Activated T-cell treated with anti-CD3 and anti-CD28 coated beads, Interleukin-2, amount 50 U/mL, for 24 hours (primary cell): ENCODE data around the gene TMEM51.

ENCODE experiments used
- DNase-seq: peaks from one replicate; pipeline ENCODE4 v3.0.0-alpha.2; 2020
- H3K27ac Mint-ChIP-seq: 2 replicates; pipeline ENCODE4 v1.8.0; 2020; ENCODE audit warnings: mild to moderate bottlenecking, mixed read lengths
- H3K27me3 Mint-ChIP-seq: 2 replicates; pipeline ENCODE4 v1.8.0; 2020; ENCODE audit warnings: mixed read lengths
- H3K36me3 Mint-ChIP-seq: 2 replicates; pipeline ENCODE4 v1.8.0; 2020; ENCODE audit warnings: low read depth, mixed read lengths
- H3K4me1 Mint-ChIP-seq: 2 replicates; pipeline ENCODE4 v1.8.0; 2020; ENCODE audit warnings: low read depth, mixed read lengths
- H3K4me3 Mint-ChIP-seq: 2 replicates; pipeline ENCODE4 v1.8.0; 2020; ENCODE audit warnings: mild to moderate bottlenecking, moderate library complexity, mixed read lengths
- H3K9me3 Mint-ChIP-seq: 2 replicates; pipeline ENCODE4 v1.8.0; 2020; ENCODE audit warnings: mixed read lengths

TMEM51 gene

DNA sequence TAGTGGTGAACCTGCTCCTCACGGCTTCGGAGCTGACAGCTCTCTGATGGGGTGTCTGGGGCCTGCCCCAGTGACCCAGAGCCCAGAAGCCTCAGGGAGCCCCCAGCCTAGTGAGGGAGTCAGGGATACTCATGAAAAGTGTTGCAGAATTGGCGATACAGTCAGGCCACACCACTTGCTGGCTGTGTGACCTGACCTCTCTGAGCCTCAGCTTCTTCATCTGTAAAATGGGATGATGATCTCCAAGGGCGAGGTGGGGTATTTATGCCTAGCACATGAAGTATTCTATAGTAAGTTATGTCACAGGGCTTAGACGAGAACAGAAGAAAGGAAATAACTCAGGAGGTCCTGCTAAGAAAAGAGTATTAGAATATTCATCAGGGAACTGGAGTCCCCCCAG lies 1.6 kb downstream of the TMEM51 start:
- Mint-ChIP-seq H3K4me1 (peaks cover 25% of the 10 kb centered on the region), H3K36me3 (no peaks in the 10 kb centered on the region), H3K27me3 (peaks cover 52% of the 10 kb centered on the region), H3K27ac (no peak overlapping the region), H3K9me3 (no peaks in the 10 kb centered on the region), H3K4me3 (no peak overlapping the region)
- DNase-seq = no peak

DNA sequence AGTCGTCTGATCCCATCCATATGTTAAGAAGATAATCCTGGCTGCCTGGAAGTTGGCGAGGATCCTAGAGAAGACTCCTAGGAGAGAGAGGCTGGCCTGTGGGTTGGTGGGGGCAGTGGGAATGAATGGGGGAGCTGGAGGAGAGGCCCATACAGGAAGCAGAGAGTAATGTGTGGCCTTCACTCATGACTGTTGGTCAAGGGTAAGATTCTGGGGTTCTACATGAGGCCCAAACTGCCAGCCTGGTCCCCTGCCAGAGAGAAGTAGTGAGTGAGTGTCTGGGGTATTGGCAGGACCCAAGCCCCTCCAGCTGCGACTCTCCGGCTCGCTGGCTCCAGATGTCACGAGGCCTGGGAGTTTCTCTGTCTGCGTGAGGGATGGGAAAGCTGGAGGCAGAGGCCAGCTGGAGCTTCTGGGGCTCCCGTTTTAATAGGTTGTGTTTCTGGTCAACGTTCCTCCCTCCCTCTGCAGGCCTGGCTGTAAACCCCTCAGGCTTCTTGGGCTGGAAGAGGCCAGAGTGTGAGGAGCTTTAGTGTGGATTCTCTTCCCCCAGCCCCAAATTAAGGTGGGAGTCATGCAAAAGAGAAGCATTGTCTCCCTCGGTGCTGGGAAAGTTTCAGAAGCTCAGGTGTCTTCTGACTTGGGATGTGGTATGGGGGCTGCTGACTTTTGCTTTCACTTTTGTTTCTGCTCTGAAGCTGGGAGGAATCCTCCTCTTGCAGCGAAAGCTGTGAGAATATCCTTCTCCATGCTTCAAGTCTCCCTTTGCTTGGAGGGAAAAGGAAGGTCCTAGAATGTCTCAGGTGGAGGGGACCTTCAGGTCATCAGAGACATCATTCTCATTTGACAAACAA lies 2.6 kb downstream of the TMEM51 start:
- no peak for DNase-seq
- Mint-ChIP-seq H3K27me3 (peaks cover 48% of the 10 kb centered on the region), H3K4me3 (no peak overlapping the region), H3K4me1 (peaks cover 25% of the 10 kb centered on the region), H3K36me3 (no peaks in the 10 kb centered on the region), H3K9me3 (no peaks in the 10 kb centered on the region), H3K27ac (no peak overlapping the region)

DNA sequence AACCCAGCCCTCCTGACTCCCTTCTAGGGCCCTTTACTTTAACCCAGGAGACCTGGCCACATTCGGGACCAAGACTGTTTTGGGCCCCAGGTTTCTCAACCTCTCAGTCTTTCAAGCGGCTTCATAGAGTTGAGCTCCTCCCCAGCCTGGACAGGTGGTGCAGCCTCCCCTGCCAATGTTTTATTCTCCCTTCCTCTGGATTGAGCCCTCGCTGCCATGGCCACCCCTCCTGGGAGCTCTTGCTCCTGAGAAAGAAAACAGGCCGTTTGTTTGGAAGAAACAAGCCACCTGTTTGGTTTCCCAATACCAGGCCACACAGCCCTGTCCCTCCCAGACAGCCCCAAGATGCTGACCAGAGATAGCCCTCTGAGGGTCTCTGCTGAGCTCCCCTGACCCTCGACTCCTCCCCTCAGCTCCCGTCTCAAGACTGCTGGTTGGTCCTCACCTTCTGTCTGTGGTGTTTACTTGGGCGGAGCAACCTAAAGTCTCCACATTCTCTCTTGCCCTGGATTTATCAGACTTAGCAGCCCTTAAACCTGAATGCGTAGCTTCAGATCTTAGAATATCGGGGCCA lies 3.3 kb downstream of the TMEM51 start:
- Mint-ChIP-seq H3K4me3 (no peak overlapping the region), H3K27ac (peak overlapping the region; percentile 17), H3K36me3 (no peaks in the 10 kb centered on the region), H3K4me1 (peaks cover 25% of the 10 kb centered on the region), H3K27me3 (peaks cover 40% of the 10 kb centered on the region), H3K9me3 (no peaks in the 10 kb centered on the region)
- DNase-seq = no peak

DNA sequence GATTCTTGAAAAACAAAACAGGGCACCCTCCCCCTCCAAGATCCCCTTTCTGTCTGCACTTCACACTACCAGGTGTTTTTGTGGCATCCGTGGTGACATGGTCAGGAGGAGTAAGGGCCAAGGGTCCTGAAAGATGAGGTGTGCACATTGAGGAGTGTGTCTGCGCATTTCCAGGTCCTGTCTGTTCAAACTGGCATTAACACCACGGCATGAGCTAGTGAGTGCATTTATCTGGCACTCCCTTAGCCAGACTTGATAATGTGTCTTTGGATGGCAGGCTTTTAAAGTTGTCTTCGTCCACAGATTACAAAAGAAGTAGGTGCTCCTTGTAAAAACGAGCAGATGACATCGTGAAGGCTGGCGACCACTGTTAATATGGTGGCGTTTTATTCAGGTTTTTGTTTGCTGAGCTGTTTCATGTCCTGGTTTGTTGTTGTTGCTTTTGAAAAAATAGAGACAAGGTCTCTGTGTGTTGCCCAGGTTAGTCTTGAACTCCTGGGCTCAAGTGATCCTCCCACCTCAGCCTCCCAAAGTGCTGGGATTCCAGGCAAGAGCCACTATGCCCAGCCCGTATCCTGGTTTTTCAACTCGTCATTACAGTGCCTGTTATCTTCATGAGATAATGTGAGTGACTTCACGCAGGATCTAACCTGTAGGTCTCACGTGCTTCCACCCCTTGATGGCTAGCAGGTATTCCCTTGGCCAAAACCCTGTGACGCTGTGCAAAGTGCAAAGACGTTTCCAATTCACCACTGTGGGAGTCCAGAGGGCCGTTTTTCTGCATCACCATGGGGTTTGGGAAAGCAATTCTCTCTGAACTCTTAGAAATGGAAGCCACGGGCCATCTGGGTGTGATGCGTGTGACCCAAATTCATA lies 4.2 kb downstream of the TMEM51 start:
- no peaks in the 10 kb centered on the region for H3K36me3 Mint-ChIP-seq
- H3K9me3 Mint-ChIP-seq = no peaks in the 10 kb centered on the region
- no peak overlapping the region for H3K27ac Mint-ChIP-seq
- no peak for DNase-seq
- H3K27me3 Mint-ChIP-seq = peaks cover 38% of the 10 kb centered on the region
- H3K4me3 Mint-ChIP-seq = no peak overlapping the region
- H3K4me1 Mint-ChIP-seq = peaks cover 23% of the 10 kb centered on the region

DNA sequence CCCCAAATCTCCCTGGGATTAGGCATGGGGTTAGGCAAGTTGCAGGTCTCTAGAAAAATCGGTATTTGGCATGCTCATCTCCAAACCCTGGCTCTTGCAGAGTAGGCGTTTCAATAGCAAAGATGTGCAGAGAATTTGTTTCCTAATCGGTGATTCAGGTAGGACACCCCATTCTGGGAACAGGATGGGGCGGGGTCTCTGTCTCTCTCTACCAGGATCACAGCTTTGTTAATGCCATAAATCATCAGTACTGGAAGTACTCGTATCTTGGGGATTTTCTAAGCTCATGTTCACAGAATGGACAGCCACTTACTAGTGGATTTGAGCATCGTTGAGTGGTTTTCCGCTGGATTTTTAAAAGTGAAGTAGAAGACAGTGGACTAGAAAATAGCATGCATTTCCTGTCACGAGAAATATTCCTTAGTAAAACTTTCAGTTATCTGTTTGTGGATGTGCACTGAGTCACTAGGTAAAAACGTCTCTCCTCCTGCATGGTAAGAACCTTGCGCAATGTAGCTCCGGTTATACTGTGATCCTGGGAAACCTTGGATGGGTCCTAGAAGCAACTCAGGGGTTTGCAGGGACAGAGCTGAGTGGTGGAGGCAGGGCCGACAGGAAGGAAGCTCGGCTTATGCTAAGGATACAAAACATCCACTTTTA lies 5.1 kb downstream of the TMEM51 start:
- peaks cover 19% of the 10 kb centered on the region for H3K4me1 Mint-ChIP-seq

DNA sequence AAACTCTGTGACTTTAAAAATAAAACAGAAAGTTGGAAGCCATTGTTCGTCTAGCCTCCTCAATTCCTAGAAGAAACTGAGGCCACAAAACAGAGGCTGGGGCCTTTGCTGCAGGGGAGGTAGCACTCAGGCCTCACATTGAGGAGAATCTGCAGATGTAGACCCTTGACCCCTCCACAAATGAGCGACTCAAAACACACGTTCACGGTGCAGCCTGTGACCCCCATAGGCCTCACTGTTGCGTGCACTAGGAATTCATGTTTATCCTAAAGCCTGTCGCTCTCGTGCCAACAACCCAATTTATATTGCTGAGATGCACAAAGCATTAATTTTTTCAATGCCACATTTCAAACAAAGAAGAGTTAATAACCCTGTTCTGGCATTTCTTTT lies 5.6 kb downstream of the TMEM51 start:
- peaks cover 18% of the 10 kb centered on the region for H3K4me1 Mint-ChIP-seq
- no peak overlapping the region for H3K27ac Mint-ChIP-seq
- H3K4me3 Mint-ChIP-seq = no peak overlapping the region
- H3K36me3 Mint-ChIP-seq = no peaks in the 10 kb centered on the region
- H3K9me3 Mint-ChIP-seq = no peaks in the 10 kb centered on the region
- no peak for DNase-seq
- H3K27me3 Mint-ChIP-seq = peaks cover 39% of the 10 kb centered on the region

More for the DNA sequence above, 5.1 kb downstream of the TMEM51 start:
- no peak for DNase-seq
- H3K9me3 Mint-ChIP-seq = no peaks in the 10 kb centered on the region
- peaks cover 40% of the 10 kb centered on the region for H3K27me3 Mint-ChIP-seq
- H3K27ac Mint-ChIP-seq = no peak overlapping the region
- no peaks in the 10 kb centered on the region for H3K36me3 Mint-ChIP-seq
- H3K4me3 Mint-ChIP-seq = no peak overlapping the region

DNA sequence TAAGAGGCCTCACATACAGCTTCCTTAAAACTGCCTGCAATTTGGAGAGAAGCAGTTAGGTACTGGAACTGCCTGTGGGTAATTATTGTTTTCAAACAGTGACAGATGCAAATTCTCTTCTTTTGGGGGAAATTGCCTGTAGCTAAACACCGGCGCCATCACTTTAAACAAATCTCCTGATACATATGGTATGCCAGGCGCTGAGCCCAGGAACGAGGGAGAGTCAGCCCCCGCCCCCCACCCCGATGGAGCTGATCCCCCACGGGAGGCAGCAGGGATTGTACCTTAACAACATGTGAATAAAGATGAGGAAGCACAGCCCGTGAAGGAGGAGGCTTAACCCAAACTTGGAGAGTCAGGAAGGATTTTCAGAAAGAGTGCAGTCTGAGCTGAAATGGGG lies 7.1 kb downstream of the TMEM51 start:
- Mint-ChIP-seq H3K9me3 (no peaks in the 10 kb centered on the region), H3K4me3 (no peak overlapping the region), H3K27me3 (peaks cover 29% of the 10 kb centered on the region), H3K36me3 (no peaks in the 10 kb centered on the region), H3K27ac (no peak overlapping the region), H3K4me1 (peaks cover 10% of the 10 kb centered on the region)
- no peak for DNase-seq

DNA sequence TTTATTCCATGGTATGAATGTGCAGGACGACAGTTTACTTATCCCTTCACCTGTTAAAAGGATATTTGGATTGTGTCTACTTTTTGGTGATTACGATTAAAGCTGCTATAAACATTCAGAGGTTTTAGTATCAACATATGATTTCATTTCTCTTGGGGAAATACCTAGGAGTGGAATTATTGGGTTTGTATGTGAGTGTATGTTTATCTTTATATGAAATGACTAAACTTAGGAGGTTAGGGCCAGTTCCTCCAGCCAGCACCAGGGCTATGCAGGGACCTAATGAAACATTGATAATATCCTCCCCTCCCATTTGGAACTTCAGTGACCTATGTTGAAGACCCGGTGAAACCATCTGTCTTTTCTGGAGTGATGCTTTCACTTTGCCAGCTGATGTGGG lies 13.8 kb downstream of the TMEM51 start:
- Mint-ChIP-seq H3K27me3 (peaks cover 18% of the 10 kb centered on the region), H3K4me1 (no peaks in the 10 kb centered on the region), H3K27ac (no peak overlapping the region), H3K4me3 (no peak overlapping the region), H3K36me3 (no peaks in the 10 kb centered on the region), H3K9me3 (no peaks in the 10 kb centered on the region)
- DNase-seq = no peak

DNA sequence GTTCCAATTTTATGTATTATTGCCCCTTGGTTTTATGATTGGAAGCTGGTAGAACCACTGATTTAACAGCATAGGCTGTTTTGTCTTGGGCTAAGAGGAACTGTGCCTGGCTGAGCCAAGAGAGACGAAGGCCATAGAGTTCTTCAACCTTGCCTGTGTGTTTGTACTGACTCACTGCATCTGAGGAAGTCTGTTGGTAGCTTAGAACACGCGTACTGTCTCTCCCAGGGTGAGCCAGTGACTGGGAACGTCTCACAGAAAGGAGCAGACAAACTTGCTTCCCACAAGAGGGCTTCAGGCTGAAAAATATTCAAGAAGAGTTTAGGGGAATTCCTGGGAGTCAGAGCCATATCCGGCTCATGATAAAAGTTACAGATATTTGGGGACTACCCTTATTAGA lies 14.9 kb downstream of the TMEM51 start:
- no peaks in the 10 kb centered on the region for H3K36me3 Mint-ChIP-seq
- H3K4me3 Mint-ChIP-seq = no peak overlapping the region
- no peak overlapping the region for H3K27ac Mint-ChIP-seq
- H3K4me1 Mint-ChIP-seq = peaks cover 3% of the 10 kb centered on the region
- no peak for DNase-seq
- H3K9me3 Mint-ChIP-seq = no peaks in the 10 kb centered on the region
- peaks cover 14% of the 10 kb centered on the region for H3K27me3 Mint-ChIP-seq

DNA sequence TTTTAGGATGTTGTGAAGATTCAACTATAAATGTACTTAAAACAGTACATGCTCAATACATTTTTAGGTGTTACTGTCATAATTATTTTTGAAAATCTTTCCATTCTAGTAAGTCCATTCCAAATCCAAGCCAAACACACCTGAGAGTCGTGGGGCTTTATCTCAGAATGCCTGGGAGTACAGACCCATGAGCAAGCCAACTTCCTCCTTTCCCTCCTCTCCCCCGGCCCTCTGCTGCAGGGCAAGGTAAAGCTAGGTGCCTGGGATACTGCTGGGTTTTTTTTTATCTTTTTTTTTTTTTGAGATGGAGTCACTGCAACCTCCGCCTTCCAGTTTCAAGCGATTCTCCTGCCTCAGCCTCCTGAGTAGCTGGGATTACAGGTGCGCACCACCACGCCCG lies 16.5 kb downstream of the TMEM51 start:
- DNase-seq = no peak
- Mint-ChIP-seq H3K9me3 (no peaks in the 10 kb centered on the region), H3K36me3 (no peaks in the 10 kb centered on the region), H3K4me3 (no peak overlapping the region), H3K27me3 (peaks cover 13% of the 10 kb centered on the region), H3K4me1 (peaks cover 11% of the 10 kb centered on the region), H3K27ac (no peak overlapping the region)

DNA sequence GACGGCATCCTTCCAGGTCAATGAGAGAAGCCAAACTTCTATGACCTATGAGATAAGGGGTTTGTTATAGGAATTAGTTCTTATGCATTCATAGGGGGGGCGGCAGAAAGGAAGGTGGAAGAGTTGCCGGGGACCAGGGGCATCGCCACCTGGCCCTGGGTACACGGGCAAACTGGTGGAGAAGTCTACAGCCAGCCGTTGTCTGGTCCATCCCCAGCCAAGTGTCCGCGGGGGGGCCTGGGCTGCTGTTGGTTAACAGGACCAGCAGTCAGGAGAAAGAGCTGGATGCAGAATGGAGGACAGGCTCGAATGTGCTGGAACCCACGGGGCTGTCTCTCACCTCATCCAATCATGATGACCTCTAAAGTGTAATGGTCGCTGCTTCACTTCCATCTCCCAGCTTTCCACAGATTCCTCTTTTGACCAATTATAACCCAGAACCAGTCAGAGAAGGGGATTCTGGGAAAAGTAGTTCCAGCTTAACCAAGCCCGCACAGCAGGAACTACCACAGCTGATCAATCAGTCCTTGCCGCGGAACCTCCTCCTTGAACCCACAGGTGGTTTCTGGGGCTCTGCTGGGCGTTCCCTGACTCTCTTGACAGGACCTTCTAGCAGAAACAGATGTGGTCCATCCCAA lies 17.8 kb downstream of the TMEM51 start:
- no peaks in the 10 kb centered on the region for H3K36me3 Mint-ChIP-seq
- peaks cover 7% of the 10 kb centered on the region for H3K9me3 Mint-ChIP-seq
- H3K27ac Mint-ChIP-seq = no peak overlapping the region
- no peak for DNase-seq
- H3K4me3 Mint-ChIP-seq = no peak overlapping the region
- H3K4me1 Mint-ChIP-seq = peaks cover 18% of the 10 kb centered on the region
- H3K27me3 Mint-ChIP-seq = peaks cover 24% of the 10 kb centered on the region

DNA sequence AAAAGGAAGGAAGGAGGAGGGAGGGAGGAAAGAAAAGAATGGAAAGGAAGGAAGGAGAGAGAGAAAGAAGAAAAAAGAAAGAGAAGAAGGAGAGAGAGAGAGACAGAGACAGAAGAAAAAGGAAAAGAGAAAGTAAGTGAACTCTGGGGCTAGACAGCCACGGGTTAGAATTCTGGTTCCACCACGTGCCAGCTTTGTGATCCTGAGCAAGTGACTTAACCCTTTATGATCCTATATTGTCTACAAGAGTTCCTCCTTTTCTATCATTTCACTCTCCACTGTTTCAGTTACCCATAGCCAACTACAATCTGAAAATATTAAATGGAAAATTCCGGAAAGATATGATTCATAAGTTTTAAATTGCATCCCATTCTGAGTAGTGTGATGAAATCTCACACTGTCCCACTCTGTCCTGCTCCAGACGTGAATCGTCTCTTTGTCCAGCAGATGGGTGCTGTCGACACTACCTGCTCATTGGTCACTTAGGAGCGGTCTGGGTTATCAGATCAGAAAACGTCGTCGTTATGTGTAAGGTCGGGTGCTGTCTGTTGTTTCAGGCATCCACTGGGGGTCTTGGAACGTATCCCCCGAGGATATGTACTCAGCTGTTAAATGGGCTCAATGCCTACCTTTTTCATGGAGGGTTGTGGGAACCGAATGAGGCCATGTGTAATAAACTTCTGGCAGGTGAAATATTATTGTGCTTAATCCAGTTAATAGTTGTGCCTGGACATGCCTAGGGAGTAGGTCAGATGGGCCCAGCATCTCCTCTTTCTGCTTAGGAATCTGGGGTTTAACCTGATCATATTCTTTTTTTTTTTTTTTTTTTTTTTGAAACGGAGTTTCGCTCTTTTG lies 19.1 kb downstream of the TMEM51 start:
- peaks cover 7% of the 10 kb centered on the region for H3K9me3 Mint-ChIP-seq
- no peak overlapping the region for H3K27ac Mint-ChIP-seq
- no peak overlapping the region for H3K4me3 Mint-ChIP-seq

DNA sequence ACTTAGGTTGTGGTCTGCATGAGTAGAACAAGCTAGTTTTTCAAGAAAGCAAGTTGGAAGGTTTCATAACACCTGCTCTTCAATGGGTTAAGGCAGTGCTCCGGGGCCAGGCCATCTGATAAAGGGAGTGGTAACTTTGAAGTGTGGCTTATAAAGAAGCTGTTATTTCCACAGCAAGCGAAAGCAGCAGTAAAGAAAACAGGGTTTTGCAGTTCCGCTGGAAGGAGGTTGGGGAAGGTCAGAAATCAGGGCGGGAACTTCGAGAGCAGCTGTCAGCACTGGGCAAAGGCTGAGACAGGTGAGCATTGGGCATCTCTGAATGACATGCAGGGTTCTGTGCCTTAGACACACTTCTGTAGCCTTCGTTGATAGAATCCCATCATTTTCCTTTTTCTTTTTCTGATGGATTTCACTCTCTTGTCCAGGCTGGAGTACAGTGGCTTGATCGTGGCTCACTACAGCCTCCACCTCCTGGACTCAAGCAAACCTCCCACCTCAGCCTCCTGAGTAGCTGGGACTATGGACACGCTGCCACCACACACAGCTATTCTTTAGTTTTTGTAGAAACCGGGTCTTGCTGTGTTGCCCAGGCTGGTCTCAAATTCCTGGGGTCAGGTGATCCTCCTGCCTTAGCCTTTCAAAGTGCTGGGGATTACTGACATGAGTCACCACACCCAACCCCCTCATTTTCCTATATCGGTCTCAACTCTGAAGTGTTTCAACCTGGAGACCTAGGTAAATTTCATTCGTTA lies 20.5 kb downstream of the TMEM51 start:
- Mint-ChIP-seq H3K27me3 (peaks cover 46% of the 10 kb centered on the region), H3K4me3 (no peak overlapping the region), H3K9me3 (peaks cover 7% of the 10 kb centered on the region), H3K27ac (no peak overlapping the region), H3K4me1 (peaks cover 18% of the 10 kb centered on the region), H3K36me3 (no peaks in the 10 kb centered on the region)
- DNase-seq = no peak

More for the DNA sequence above, 19.1 kb downstream of the TMEM51 start:
- no peak for DNase-seq
- Mint-ChIP-seq H3K36me3 (no peaks in the 10 kb centered on the region), H3K4me1 (peaks cover 18% of the 10 kb centered on the region), H3K27me3 (peaks cover 33% of the 10 kb centered on the region)
